GM18499 (cell line): ENCODE results near the gene CCND2.

Experiments used
- ATAC-seq: cut with Tn5 transposase; IDR thresholded peaks from one replicate; pipeline ENCODE4 v1.9.1; 2021; ENCODE audit warnings: moderate number of reproducible peaks; ENCODE audit not compliant: insufficient read depth, unreplicated experiment

CCND2 gene

GRCh38 chr12:4275016-4275869 lies 1.7 kb downstream of the CCND2 start:
- ATAC-seq: no peak

- no peak for ATAC-seq
Measured at GRCh38 chr12:4275870-4276301, 2.3 kb downstream of the CCND2 start.

GRCh38 chr12:4276524-4277204 lies 3.1 kb downstream of the CCND2 start:
- no peak for ATAC-seq

GRCh38 chr12:4277205-4277543 lies 3.6 kb downstream of the CCND2 start:
- no peak for ATAC-seq

GRCh38 chr12:4277857-4278256 lies 4.3 kb downstream of the CCND2 start:
- ATAC-seq: no peak

GRCh38 chr12:4278329-4279197 lies 5.0 kb downstream of the CCND2 start:
- ATAC-seq: no peak

- ATAC-seq: no peak
Measured at GRCh38 chr12:4279198-4279690, 5.7 kb downstream of the CCND2 start.

GRCh38 chr12:4280351-4281163 lies 7.0 kb downstream of the CCND2 start:
- no peak for ATAC-seq

GRCh38 chr12:4281173-4281654 lies 7.7 kb downstream of the CCND2 start:
- ATAC-seq: no peak

GRCh38 chr12:4282103-4282891 lies 8.7 kb downstream of the CCND2 start:
- no peak for ATAC-seq

- ATAC-seq: no peak
Measured at GRCh38 chr12:4282892-4283511, 9.4 kb downstream of the CCND2 start.

- no peak for ATAC-seq
Measured at GRCh38 chr12:4283512-4284255, 10.1 kb downstream of the CCND2 start.

GRCh38 chr12:4284306-4284705 lies 10.7 kb downstream of the CCND2 start:
- no peak for ATAC-seq

GRCh38 chr12:4285070-4285469 lies 11.5 kb downstream of the CCND2 start:
- no peak for ATAC-seq

GRCh38 chr12:4286228-4286627 lies 12.7 kb downstream of the CCND2 start:
- no peak for ATAC-seq

GRCh38 chr12:4286771-4287317 lies 13.3 kb downstream of the CCND2 start:
- no peak for ATAC-seq
